ENCODE measurements around the gene PDLIM4.

PDLIM4 gene

GRCh38 chr5:132313961-132314432 lies 56.5 kb downstream of the PDLIM4 start:
- DNase-seq: no peak

GRCh38 chr5:132315529-132316067 lies 58.1 kb downstream of the PDLIM4 start:
- no peak for DNase-seq

- no peak for DNase-seq
Observed at GRCh38 chr5:132319975-132320374, 62.5 kb downstream of the PDLIM4 start.

- no peak for DNase-seq
Observed at GRCh38 chr5:132321109-132321721, 63.7 kb downstream of the PDLIM4 start.

- no peak for DNase-seq
Observed at GRCh38 chr5:132322266-132322665, 64.8 kb downstream of the PDLIM4 start.
